Small intestine (tissue), 16 donors: ENCODE data around the gene PCDHGA5. TPM values are rescaled to one million over a fixed set of nuclear protein-coding genes. Genes with fewer than 3 reads are reported as not detected.
A peak's percentile ranks its signal among the peaks of the same experiment; 100 is the strongest.
"Not testable (repeated sequence)": the region's sequence is repeated elsewhere in the genome, so short reads cannot be mapped to it uniquely, and the experiment has no call there.

Experiments used
- DNase-seq, 2 donors: peaks; one replicate each; pipeline versions ENCODE4 v3.0.0 to v3.0.0-alpha.2; 2013
- FAIRE-seq: peaks from 2 replicates; lab custom pipeline; 2012; peaks lifted over from hg19 to GRCh38; lab: Jason Lieb, UNC
- H3K27ac ChIP-seq, 3 donors: one replicate each; pipeline ENCODE4 v1.5.1; 2013; ENCODE audit warnings: low read length in 2 of 3, mild to moderate bottlenecking in 2 of 3, control low read depth in 1 of 3, inconsistent platforms in 1 of 3, low read depth in 1 of 3, moderate library complexity in 1 of 3
- H3K27me3 ChIP-seq, 3 donors: one replicate each; pipeline ENCODE4 v1.6.1; 2013; ENCODE audit warnings: low read length in 3 of 3, inconsistent platforms in 1 of 3; ENCODE audit not compliant: control insufficient read depth in 3 of 3, insufficient read depth in 3 of 3
- H3K36me3 ChIP-seq, 3 donors: one replicate each; pipeline ENCODE4 v1.6.1; 2013; ENCODE audit warnings: low read length in 3 of 3, inconsistent platforms in 1 of 3, low read depth in 1 of 3, mild to moderate bottlenecking in 1 of 3, moderate library complexity in 1 of 3; ENCODE audit not compliant: control insufficient read depth in 3 of 3, insufficient read depth in 2 of 3
- H3K4me1 ChIP-seq, 3 donors: one replicate each; pipeline ENCODE4 v1.6.1; 2013; ENCODE audit warnings: low read length in 2 of 3, inconsistent platforms in 1 of 3, low read depth in 1 of 3, mild to moderate bottlenecking in 1 of 3, moderate library complexity in 1 of 3; ENCODE audit not compliant: control insufficient read depth in 3 of 3, insufficient read depth in 2 of 3
- H3K4me3 ChIP-seq, 3 donors: one replicate each; pipeline ENCODE4 v1.5.1; 2013; ENCODE audit warnings: low read length in 3 of 3, control low read depth in 1 of 3, inconsistent platforms in 1 of 3, low read depth in 1 of 3, mild to moderate bottlenecking in 1 of 3, moderate library complexity in 1 of 3
- H3K9me3 ChIP-seq, 2 donors: one replicate each; pipeline ENCODE4 v1.6.1; 2013; ENCODE audit warnings: low read depth in 1 of 2, low read length in 1 of 2; ENCODE audit not compliant: control insufficient read depth in 2 of 2, insufficient read depth in 1 of 2
- WGBS, 3 donors: extraction: QIAGEN DNeasy Blood & Tissue Kit; methylation state at CpG; one replicate each; pipeline ENCODE4 v1.1.7; 2013; 5-methylcytosine and 5-hydroxymethylcytosine counted together
- long read RNA-seq, 10 donors: transcript quantifications; one replicate each; lab custom pipeline, GENCODE V29; 2026
- polyA plus RNA-seq, 4 donors: library from polyadenylated mRNA; stranded (reverse) in 3 of 4; unstranded in 1 of 4; fragments of 200-250 nt in 3 of 4; fragments of 120-200 nt in 1 of 4; gene quantifications; one replicate each; pipeline versions ENCODE4 v1.2.1 to v1.2.3, GENCODE V29; 2013
- donor health status: healthy with polysubstance abuse.
- donor health status: control.
- donor health status: control.
- donor health status: Bipolar disorder and iron deficiency.
- donor health status: healthy.

Gene PCDHGA5
- under 1 TPM in 2 of 4 donors, not detected in 2; 0.43 to 0.68 TPM for polyA plus RNA-seq
- long read RNA-seq, donor 1, partial matches to known transcripts: 0 of 1 reads
- long read RNA-seq, donor 1, other reads (novel, unspliced or antisense): 0 of 1 reads
- long read RNA-seq, donor 2: 0 reads
- long read RNA-seq, donor 3, full-length matches to known transcripts: 2 of 2 reads
- long read RNA-seq, donor 3, partial matches to known transcripts: 0 of 2 reads
- long read RNA-seq, donor 3, other reads (novel, unspliced or antisense): 0 of 2 reads
- long read RNA-seq, donor 4: 0 reads
- long read RNA-seq, donor 5: 0 reads
- long read RNA-seq, donor 6: 0 reads
- long read RNA-seq, donor 7, partial matches to known transcripts: 0 of 1 reads
- long read RNA-seq, donor 7, other reads (novel, unspliced or antisense): 0 of 1 reads
- long read RNA-seq, donor 8: 0 reads
- long read RNA-seq, donor 9: 0 reads
- long read RNA-seq, donor 10, partial matches to known transcripts: 0 of 2 reads
- long read RNA-seq, donor 10, other reads (novel, unspliced or antisense): 0 of 2 reads

DNA sequence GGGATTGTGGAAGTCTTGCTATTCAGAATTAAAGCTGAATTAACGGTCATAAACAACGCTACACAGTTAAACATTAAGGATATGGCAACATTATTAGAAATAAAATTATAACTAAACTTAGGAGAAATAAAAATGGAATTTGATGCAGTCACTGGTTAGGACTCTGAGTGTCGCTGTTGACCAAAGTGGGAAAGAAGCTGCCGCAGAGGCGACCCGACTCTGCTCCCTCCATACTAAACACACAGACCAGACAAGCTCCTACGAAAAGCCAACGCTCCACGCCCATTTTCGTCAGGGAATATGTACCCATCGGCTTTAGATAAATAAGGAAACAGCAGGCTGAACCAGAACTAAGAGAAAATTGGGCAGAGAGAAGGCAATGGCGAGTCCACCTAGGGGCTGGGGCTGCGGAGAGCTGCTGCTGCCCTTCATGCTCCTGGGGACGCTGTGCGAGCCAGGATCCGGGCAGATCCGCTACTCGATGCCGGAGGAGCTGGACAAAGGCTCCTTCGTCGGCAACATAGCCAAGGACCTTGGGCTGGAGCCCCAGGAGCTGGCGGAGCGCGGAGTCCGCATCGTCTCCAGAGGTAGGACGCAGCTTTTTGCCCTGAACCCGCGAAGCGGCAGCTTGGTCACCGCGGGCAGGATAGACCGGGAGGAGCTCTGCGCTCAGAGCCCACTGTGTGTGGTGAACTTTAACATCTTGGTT, at the start of gene PCDHGA5:
TSS of gene PCDHGA5 (plus strand) at position 211 of the 709 bp plus-strand sequence. CDS start at position 380, 169 bp downstream.
- Histone ChIP-seq H3K9me3 (peaks cover 4 to 53% of the 10 kb centered on the region in 2 donors), H3K4me3 (no peak within 1 kb of the TSS), H3K4me1 (no peaks in the 10 kb centered on the region), H3K27ac (no peak within 1 kb of the TSS), H3K36me3 (no peaks in the 10 kb centered on the region), H3K27me3 (peaks cover 0 to 46% (median 31%) of the 10 kb centered on the region in 3 donors)
- WGBS, 3 donors: 20 to 41% (median 34%) methylated on average over 34 of the region's 34 CpGs
- DNase-seq (no peak), FAIRE-seq (no peak)

DNA sequence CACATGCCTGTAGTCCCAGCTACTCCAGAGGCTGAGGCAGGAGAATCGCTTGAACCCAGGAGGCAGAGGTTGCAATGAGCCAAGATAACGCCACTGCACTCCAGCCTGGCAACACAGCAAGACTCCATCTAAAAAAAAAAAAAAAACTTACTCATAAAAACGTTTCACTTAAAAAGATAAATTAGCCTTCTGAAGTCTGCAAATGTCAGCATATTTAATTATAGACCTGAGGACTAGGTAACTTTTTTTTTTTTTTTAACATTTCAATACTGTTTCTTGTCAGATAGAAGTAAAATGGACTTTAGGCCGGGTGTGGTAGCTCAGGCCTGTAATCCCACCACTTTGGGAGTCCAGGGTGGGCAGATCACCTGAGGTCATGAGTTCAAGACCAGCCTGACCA, 47.0 kb upstream of the PCDHGA5 start:
- not testable (repeated sequence) for H3K27ac ChIP-seq, H3K4me3 ChIP-seq, DNase-seq, FAIRE-seq, H3K27me3 ChIP-seq, H3K4me1 ChIP-seq
- peaks cover 7 to 63% of the 10 kb centered on the region in 2 donors for H3K9me3 ChIP-seq
- peaks cover 2 to 16% (median 10%) of the 10 kb centered on the region in 3 donors for H3K36me3 ChIP-seq
- WGBS, 3 donors: 84 to 92% (median 91%) methylated on average over 4 of the region's 4 CpGs

DNA sequence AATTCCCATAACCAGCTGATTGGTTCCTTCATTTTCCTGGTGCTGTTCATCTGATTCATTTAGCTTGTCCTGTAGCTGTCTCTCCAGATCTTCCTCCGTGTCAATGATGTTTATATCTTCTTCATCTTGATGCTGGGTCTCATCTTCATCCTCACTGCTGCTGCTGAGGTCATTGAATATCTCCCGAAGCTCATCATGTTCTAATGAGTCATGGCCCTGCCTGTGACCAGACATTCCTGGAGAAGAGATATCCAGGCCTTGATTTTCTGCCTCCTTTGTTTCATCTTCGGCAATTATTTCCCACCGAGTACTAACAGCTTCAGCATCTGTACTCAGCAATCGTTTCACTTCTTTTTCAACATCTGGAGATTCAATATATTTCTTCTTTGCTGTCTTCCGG, 44.8 kb upstream of the PCDHGA5 start:
- Histone ChIP-seq H3K27ac (no peak overlapping the region), H3K4me1 (peaks cover 0 to 3% (median 2%) of the 10 kb centered on the region in 3 donors), H3K27me3 (no peaks in the 10 kb centered on the region), H3K36me3 (peaks cover 2 to 15% (median 10%) of the 10 kb centered on the region in 3 donors), H3K9me3 (peaks cover 7 to 54% of the 10 kb centered on the region in 2 donors), H3K4me3 (no peak overlapping the region)
- 97 to 99% (median 99%) methylated on average over 6 of the region's 6 CpGs for WGBS, 3 donors
- FAIRE-seq: no peak
- no peak for DNase-seq

DNA sequence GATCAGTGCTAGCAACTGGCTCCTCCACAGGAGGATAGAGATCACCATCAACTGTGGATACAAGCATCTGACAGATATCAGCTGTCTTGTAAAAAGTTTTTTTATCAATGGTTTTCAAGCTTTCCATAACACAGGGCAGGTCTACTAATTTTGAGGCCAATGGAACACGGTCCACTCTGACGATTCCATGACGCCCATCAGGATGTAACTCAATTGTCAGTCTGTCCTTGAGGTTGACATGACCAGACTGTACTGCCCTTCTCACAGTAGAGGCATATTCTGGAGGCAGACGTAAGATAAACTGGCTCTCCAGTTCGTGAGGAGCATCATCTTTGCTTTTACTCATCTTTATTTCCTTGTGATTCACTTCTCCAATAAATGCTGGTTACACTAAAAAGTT, 44.3 kb upstream of the PCDHGA5 start:
- Histone ChIP-seq H3K27ac (peak overlapping the region in 1 of 3 donors; percentile 97), H3K9me3 (peaks cover 7 to 53% of the 10 kb centered on the region in 2 donors), H3K27me3 (no peaks in the 10 kb centered on the region), H3K4me3 (peak overlapping the region in 2 of 3 donors; percentile 61 to 88), H3K36me3 (peaks cover 2 to 15% (median 10%) of the 10 kb centered on the region in 3 donors), H3K4me1 (peaks cover 0 to 3% (median 2%) of the 10 kb centered on the region in 3 donors)
- FAIRE-seq: no peak
- 76 to 85% (median 82%) methylated on average over 5 of the region's 5 CpGs for WGBS, 3 donors
- DNase-seq: no peak

DNA sequence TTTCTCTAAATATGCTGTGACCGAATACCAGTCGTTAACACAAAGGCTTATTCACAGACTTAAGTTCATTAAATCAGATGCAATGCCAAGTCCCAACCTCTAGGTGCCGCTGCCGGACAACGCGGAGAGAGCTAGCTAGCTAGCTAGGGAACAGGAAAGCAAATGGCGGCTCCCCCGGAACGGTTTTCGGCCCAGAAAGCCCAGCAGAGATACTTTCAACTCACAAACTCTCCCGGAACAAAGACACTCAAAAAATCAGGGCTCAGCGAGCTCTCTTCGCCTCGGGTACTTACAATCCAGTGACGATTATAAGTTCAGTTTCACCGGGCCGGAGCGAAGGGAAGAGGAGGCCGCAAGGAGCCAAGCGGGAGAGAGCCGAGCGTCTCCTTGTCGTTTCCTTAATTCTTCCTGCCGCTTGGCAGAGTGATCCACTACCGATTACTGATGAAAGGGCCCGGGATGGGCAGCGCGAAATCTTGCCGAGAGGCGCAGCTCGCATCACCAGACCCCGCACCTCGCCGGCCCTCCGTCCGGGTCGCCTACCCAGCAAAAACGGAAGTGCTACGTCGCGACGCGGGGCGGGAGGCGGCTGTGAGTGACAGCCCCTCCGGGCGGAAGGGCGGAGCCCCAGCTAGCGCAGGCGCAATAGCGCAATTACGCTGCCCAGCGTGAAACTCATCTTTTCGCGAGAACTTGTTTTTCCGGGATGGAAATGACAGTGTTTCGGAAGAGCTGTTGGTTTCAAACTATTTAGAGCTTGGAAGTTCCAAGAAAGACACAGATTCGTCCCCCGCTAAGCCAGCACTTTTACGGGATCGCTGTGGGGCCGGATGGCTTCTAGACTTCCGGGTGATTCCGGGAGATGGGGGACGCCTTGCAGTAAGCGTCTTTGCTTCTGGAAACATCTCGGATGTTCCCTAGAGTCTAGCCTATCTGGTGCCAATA, 43.5 kb upstream of the PCDHGA5 start, which contains the start of gene TAF7:
TSS of gene TAF7 (minus strand) at position 560 of the 945 bp plus-strand sequence. CDS start 740 bp downstream, outside the sequence.
- peaks cover 7 to 45% of the 10 kb centered on the region in 2 donors for H3K9me3 ChIP-seq
- H3K4me3 ChIP-seq: peak within 1 kb of the TSS; percentile 61 to 88 (median 69)
- peaks cover 2 to 15% (median 10%) of the 10 kb centered on the region in 3 donors for H3K36me3 ChIP-seq
- DNase-seq (peak; percentile 91 to 97), FAIRE-seq (no peak)
- peaks cover 0 to 3% (median 2%) of the 10 kb centered on the region in 3 donors for H3K4me1 ChIP-seq
- H3K27ac ChIP-seq: peak within 1 kb of the TSS; percentile 89 to 98 (median 97)
- 1% methylated on average over 67 of the region's 67 CpGs for WGBS, 3 donors
- no peaks in the 10 kb centered on the region for H3K27me3 ChIP-seq

DNA sequence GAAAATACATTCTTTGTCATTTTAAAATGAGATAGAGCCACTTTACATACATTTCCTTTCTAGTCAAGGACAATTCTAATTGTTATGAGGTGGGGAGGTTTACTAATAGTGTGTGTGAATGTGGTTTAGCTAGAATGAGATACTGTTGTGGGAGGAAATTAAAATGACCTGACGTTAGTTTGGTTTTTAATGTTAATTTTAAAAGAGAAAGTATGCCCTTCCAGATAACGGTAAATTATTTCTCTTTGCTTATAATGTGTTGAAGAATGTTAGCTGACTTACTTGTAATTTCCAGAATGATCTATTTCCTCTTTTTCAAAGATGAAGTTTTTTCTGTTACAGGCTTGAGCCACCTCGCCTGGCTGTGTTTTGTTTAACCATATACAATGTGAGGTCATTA, 41.7 kb upstream of the PCDHGA5 start:
- no peak overlapping the region for H3K4me3 ChIP-seq
- WGBS, 3 donors: 74 to 83% (median 81%) methylated on average over 3 of the region's 3 CpGs
- H3K36me3 ChIP-seq: peaks cover 2 to 15% (median 2%) of the 10 kb centered on the region in 3 donors
- DNase-seq: no peak
- no peak overlapping the region for H3K27ac ChIP-seq
- peaks cover 7 to 42% of the 10 kb centered on the region in 2 donors for H3K9me3 ChIP-seq
- no peak for FAIRE-seq
- H3K4me1 ChIP-seq: peaks cover 0 to 3% (median 2%) of the 10 kb centered on the region in 3 donors
- H3K27me3 ChIP-seq: peaks cover 0 to 3% (median 0%) of the 10 kb centered on the region in 3 donors

DNA sequence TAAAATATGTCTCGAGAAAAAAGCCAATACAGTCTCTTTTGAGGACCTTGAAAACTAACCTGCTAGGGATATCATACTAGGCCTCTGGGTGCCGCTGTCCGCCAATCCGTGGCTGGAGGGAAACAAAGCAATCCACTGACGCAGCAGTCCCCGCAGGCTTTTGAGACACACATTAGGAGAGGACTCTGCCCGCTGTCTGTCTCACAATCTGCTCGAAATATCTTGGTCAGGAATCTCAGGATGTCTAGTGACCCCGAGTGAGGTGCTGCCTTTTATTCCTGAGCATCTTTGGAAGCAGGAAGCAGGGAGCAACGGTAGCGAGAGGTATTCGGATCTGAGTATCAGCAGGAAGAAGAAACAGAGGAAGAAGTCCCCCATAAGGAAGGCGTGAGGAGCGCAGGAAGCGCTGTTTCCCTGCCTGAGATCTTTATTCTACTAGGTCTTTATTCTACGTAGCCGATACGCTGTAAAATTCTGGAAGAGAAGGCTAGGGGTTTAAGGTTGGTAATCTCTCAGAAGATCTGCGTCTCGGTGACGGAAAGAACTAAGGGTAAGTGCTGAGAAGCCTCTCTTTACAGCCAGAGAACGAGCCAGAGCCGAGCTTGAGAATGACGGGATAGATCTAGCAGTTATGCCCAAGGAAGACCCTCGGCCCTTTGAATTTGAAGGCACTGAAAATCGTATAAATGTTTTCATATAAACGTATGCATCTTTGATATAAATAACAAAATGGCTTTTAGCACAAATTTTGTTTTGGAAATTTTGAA, 37.7 kb upstream of the PCDHGA5 start:
- no peaks in the 10 kb centered on the region for H3K4me1 ChIP-seq
- H3K9me3 ChIP-seq: peaks cover 0 to 37% of the 10 kb centered on the region in 2 donors
- 13 to 23% (median 19%) methylated on average over 27 of the region's 27 CpGs for WGBS, 3 donors
- DNase-seq (peak; percentile 35 to 52), FAIRE-seq (no peak)
- peak overlapping the region; percentile 9 to 17 (median 9) for H3K4me3 ChIP-seq
- no peaks in the 10 kb centered on the region for H3K36me3 ChIP-seq
- H3K27me3 ChIP-seq: peaks cover 0 to 17% (median 12%) of the 10 kb centered on the region in 3 donors
- H3K27ac ChIP-seq: peak overlapping the region in 1 of 3 donors; percentile 6
